ENCODE measurements around the gene ZNF407.

ZNF407 gene

GRCh38 chr18:74876630-74877243, 279.1 kb downstream of the ZNF407 start:
- H3K4me3 ChIP-seq (ENCODE audit: control insufficient read depth, low read depth, low read length), result no peak overlapping the region
- DNase-seq (ENCODE audit: low read depth), result no peak
- no peak for TF ChIP-seq CTCF (IDR thresholded peaks at IDR 0.05; ENCODE audit: control insufficient read depth, insufficient read depth, low read depth, low read length, missing control alignments)

- no peak for TF ChIP-seq CTCF (IDR thresholded peaks at IDR 0.05; ENCODE audit: control insufficient read depth, insufficient read depth, low read depth, low read length, missing control alignments)
- no peak for DNase-seq (ENCODE audit: low read depth)
- no peak overlapping the region for H3K4me3 ChIP-seq (ENCODE audit: control insufficient read depth, low read depth, low read length)
Observed at GRCh38 chr18:74878267-74878666, 280.6 kb downstream of the ZNF407 start.

GRCh38 chr18:74880706-74881278, 283.1 kb downstream of the ZNF407 start:
- DNase-seq (ENCODE audit: low read depth), result no peak
- H3K4me3 ChIP-seq (ENCODE audit: control insufficient read depth, low read depth, low read length), result no peak overlapping the region
- no peak for TF ChIP-seq CTCF (IDR thresholded peaks at IDR 0.05; ENCODE audit: control insufficient read depth, insufficient read depth, low read depth, low read length, missing control alignments)

- TF ChIP-seq CTCF (IDR thresholded peaks at IDR 0.05; ENCODE audit: control insufficient read depth, insufficient read depth, low read depth, low read length, missing control alignments), result no peak
- no peak for DNase-seq (ENCODE audit: low read depth)
- no peak overlapping the region for H3K4me3 ChIP-seq (ENCODE audit: control insufficient read depth, low read depth, low read length)
Observed at GRCh38 chr18:74892066-74892627, 294.5 kb downstream of the ZNF407 start.

- DNase-seq (ENCODE audit: low read depth), result no peak
Observed at GRCh38 chr18:74895686-74896085, 298.0 kb downstream of the ZNF407 start.

GRCh38 chr18:74896390-74896991, 298.8 kb downstream of the ZNF407 start:
- TF ChIP-seq CTCF (IDR thresholded peaks at IDR 0.05; ENCODE audit: control insufficient read depth, insufficient read depth, low read depth, low read length, missing control alignments), result no peak
- no peak for DNase-seq (ENCODE audit: low read depth)
- no peak overlapping the region for H3K4me3 ChIP-seq (ENCODE audit: control insufficient read depth, low read depth, low read length)

More at GRCh38 chr18:74895686-74896085, 298.0 kb downstream of the ZNF407 start:
- TF ChIP-seq CTCF (IDR thresholded peaks at IDR 0.05; ENCODE audit: control insufficient read depth, insufficient read depth, low read depth, low read length, missing control alignments), result no peak
- no peak overlapping the region for H3K4me3 ChIP-seq (ENCODE audit: control insufficient read depth, low read depth, low read length)
